ENCODE results near the gene SERP2.
"Not testable (repeated sequence)": the region's sequence is repeated elsewhere in the genome, so short reads cannot be mapped to it uniquely, and the experiment has no call there.

SERP2 gene

GRCh38 chr13:44373601-44374347 lies at the start of gene SERP2:
Gene SERP2 (plus strand): TSS chr13:44373824. CDS start chr13:44374026, 202 bp downstream.
- no peak for DNase-seq

GRCh38 chr13:44326961-44327360 lies 46.7 kb upstream of the SERP2 start:
- DNase-seq, result no peak

DNA sequence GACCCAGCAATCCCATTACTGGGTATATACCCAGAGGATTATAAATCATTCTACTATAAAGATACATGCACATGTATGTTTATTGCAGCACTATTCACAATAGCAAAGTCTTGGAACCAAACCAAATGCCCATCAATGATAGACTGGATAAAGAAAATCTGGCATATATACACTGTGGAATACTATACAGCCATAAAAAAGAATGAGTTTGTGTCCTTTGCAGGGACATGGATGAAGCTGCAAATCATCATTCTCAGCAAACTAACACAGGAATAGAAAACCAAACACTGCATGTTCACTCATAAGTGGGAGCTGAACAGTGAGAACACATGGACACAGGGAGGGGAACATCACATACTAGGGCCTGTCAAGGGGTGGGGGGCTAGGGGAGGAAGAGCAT lies 44.6 kb upstream of the SERP2 start:
- not testable (repeated sequence) for DNase-seq

- DNase-seq, result no peak
Observed at GRCh38 chr13:44329909-44330545, 43.6 kb upstream of the SERP2 start.

GRCh38 chr13:44331446-44331845 lies 42.2 kb upstream of the SERP2 start:
- no peak for DNase-seq

- DNase-seq, result no peak
Observed at GRCh38 chr13:44331912-44332851, 41.4 kb upstream of the SERP2 start.

DNA sequence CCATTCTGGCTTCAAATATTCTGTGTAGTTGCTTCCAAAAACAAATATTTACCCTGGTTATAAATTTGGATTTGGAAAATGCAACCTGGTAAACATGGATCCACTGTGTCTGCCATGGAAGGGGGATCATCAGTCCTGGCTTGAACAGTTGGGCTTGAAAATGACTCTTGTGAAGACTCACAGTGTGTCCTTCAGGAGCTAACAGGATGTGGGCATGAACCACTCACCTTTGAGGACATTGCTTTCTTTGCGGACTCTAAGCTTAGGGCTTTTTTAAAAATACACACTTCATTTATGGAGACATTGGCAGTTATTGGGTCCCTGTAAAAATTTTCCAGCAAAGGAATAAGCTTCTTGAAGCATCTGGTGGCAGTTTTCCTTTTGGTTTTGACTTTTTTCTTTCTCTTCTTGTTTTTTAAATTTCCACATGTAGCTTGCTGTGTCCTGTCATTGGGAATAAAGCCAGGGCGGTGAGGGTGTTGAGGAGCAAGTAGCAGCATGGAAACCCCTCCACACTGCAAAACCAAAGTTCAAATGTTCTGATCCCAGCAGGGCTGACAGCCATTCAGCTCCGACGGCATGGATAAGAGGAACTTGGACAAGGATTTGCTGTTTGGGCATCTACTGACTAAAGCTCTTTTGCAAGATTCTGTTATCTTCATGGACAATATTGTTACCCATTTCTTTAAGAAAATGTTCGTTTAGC lies 39.5 kb upstream of the SERP2 start:
- DNase-seq, result no peak

DNA sequence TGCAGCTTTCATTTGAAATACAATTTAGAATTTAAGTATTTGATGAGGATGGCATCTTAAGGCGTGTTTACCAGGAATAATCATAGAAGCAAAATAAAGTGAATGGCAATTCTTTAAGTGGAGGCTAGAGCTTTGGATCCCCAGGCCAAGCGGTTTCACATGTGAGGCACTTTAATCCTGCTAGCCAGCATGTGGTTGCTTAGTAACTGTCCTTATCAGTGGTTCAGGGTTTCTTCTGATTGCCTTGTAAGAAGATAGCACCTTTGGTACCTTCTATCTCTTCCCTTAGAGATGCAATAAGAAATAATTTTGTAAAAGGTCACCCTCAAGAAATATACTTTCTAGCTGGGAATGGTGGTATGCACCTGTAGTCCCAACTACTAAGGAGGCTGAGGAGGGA lies 38.9 kb upstream of the SERP2 start:
- DNase-seq, result no peak

GRCh38 chr13:44336934-44337333 lies 36.7 kb upstream of the SERP2 start:
- DNase-seq, result no peak

- DNase-seq, result no peak
Observed at GRCh38 chr13:44337581-44337980, 36.0 kb upstream of the SERP2 start.

DNA sequence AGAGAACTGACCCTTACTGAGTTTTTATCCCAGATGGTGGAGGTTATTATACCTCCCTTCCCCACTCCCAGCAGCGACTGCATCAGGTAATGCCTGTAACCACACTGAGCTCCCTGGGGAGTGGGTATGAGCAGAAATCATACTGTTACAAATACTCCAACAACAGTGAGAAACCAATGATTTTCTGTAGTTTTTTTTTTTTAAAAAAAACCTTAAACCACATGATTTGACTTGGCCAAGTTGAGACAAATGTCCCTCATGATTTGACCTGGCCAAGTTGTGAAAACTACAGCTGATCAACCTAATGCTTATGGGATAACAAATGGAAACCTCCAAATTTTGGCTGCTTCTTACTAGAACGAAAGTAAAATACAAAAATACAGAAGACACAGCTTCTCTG lies 33.1 kb upstream of the SERP2 start:
- no peak for DNase-seq

GRCh38 chr13:44342741-44343140 lies 30.9 kb upstream of the SERP2 start:
- DNase-seq, result no peak

DNA sequence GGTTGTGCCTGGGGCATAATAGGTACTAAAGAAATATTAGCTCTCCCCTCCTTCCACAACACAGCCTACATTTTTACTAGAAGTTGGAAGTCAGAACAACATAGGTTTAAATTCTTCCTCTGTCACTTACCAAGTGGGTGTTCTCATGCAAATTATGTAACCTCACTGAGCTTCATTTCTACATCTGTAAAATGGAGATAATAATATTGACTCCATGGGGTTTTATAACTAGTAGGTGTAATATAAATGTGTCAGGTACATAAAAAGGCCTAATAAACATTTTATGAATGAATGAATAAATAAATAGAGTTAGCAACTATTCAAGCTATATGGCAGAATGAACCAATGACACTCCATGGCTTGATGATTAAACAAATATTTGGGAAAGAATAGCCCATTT lies 27.1 kb upstream of the SERP2 start:
- no peak for DNase-seq

- DNase-seq, result no peak
Observed at GRCh38 chr13:44347301-44347700, 26.3 kb upstream of the SERP2 start.

GRCh38 chr13:44347949-44348348 lies 25.7 kb upstream of the SERP2 start:
- no peak for DNase-seq

DNA sequence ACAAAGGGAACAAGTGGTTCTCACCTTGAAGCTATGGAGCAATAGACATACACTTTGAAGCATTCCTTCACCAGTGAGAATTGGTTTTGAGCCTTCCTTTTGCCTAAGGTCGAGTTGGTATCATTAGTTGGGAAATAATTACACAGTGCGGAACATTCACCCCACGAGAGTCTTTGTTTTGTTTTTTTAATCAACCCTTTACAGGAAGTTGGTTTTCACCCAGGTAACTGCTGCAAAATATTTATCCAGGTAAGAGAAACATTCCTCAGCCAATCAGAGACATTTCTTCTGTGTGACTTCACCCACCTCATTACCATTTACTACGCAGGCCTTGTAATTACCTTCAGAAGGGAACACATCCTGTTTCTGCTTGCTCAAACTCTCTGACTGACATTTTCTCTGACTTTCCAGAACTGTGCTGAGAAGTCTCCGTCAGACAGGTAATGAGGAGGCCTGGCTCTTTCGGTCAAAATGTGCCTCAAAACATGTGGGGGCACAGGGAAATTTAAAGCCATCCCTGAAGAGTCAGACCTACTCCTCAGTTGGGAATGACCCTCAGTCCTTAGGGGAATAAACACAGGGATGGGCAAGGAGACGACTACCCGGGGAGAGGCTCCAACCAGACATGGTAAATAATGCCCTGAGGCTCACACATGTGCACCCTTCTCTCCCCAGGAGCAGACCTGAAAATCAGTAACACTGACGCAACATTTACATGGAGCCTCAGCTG lies 22.7 kb upstream of the SERP2 start:
- DNase-seq, result no peak

GRCh38 chr13:44351505-44351854 lies 22.1 kb upstream of the SERP2 start:
- no peak for DNase-seq

DNA sequence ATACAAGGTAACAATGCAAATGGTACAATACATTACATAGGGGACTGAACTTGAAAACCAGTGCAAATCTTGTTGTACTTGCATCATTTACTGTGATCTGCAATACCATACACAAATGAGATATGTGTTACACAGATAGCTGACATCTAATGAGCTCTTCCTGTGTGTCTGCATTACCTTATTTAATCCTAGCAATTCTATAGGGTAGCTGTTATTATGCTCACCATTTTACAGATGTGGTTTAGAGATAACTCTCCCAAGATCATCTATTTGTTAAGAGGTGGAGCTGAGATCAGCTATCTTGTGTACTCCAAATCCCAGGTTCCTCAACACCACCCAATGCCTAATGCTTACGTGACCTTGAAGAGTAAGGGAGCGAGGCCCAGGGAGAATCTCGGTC lies 21.4 kb upstream of the SERP2 start:
- DNase-seq, result no peak

GRCh38 chr13:44352671-44353070 lies 21.0 kb upstream of the SERP2 start:
- DNase-seq, result no peak

GRCh38 chr13:44354331-44354730 lies 19.3 kb upstream of the SERP2 start:
- no peak for DNase-seq

DNA sequence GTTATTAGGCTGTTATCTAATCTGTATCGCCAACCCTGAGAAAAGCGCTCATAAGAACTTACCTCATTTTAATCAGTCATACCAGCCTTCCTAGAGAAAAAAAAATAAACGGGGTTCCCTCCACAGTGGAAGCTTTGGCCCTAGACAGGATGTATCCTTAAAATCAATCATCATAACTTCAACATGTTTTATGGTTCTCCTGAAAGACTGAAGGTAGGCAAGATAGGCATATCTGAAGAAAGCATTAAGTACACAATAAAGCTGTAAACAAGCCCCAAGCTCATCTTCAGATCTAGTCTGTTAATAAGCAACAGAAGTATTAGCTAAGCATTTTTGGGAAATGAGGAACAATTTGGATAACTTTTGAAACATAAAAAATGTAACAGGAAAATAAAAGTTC lies 18.7 kb upstream of the SERP2 start:
- no peak for DNase-seq

DNA sequence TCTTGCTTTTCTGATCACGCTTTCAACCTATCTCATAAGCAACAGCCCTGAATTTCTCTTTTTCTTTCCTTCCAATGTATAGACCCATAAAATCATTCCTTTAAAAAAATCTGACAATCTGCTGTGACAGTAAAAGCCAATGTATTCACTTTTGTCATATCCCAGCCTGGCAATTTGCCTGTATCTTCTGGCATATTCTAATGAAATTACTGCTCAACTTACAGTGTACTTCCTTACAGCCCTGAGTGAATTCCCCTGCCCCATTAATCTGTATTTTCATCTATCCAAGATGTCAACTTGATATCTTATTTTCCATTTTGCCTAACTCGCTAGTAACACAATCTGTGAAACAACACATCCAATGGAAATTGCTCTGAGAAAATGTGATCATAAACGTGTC lies 18.0 kb upstream of the SERP2 start:
- DNase-seq, result no peak

Data from activated CD4-positive, CD25-positive, alpha-beta regulatory T cell (primary cell).